Common myeloid progenitor, CD34-positive (primary cell): ENCODE data around the gene UMODL1.

Experiments
- CTCF ChIA-PET: fragments of 350-600 bp; sonication (Branson Sonifier 250); formaldehyde crosslinking; loops from one replicate; lab custom pipeline; 2021; ENCODE audit warnings: antibody characterized with exemption; lab: Charles Lee
- POLR2A ChIA-PET: fragments of 350-600 bp; sonication (Branson Sonifier 250); formaldehyde crosslinking; loops from one replicate; lab custom pipeline; 2021; ENCODE audit warnings: antibody characterized with exemption; lab: Charles Lee
- DNase-seq, 3 donors: peaks; one replicate each; pipeline versions ENCODE4 v3.0.0 to v3.0.0-alpha.2; 2013
- H3K27ac ChIP-seq, 2 experiments: 1 replicate in 1 of 2; 2 replicates in 1 of 2; pipeline ENCODE4 v1.7.0; 2013; ENCODE audit warnings: inconsistent platforms in 2 of 2, low read length in 2 of 2, mild to moderate bottlenecking in 2 of 2, low read depth in 1 of 2, moderate library complexity in 1 of 2; ENCODE audit not compliant: severe bottlenecking in 2 of 2, insufficient read depth in 1 of 2, poor library complexity in 1 of 2
- H3K27me3 ChIP-seq, 5 experiments: replicated peaks in 2 of 5; 1 replicate in 3 of 5; 2 replicates in 2 of 5; pipeline versions ENCODE4 v1.6.1 to v1.7.0; 2013; ENCODE audit warnings: low read length in 4 of 5, mild to moderate bottlenecking in 2 of 5, moderate library complexity in 2 of 5, inconsistent platforms in 1 of 5; ENCODE audit not compliant: insufficient read depth in 5 of 5, control insufficient read depth in 4 of 5
- H3K36me3 ChIP-seq, 4 experiments: 1 replicate in 2 of 4; 2 replicates in 2 of 4; pipeline versions ENCODE4 v1.6.1 to v1.7.0; 2013; ENCODE audit warnings: low read length in 3 of 4, control low read depth in 1 of 4, mild to moderate bottlenecking in 1 of 4; ENCODE audit not compliant: control insufficient read depth in 4 of 4, insufficient read depth in 4 of 4
- H3K4me1 ChIP-seq, 4 experiments: 1 replicate in 3 of 4; 2 replicates in 1 of 4; pipeline versions ENCODE4 v1.6.1 to v1.7.1; 2013; ENCODE audit warnings: low read length in 3 of 4, mild to moderate bottlenecking in 3 of 4, control low read depth in 1 of 4, inconsistent platforms in 1 of 4, moderate library complexity in 1 of 4; ENCODE audit not compliant: control insufficient read depth in 4 of 4, insufficient read depth in 4 of 4; ENCODE audit errors: control extremely low read depth in 1 of 4
- H3K4me3 ChIP-seq, 7 experiments: 1 replicate in 4 of 7; 2 replicates in 3 of 7; pipeline versions ENCODE4 v1.5.1 to v1.7.0; 2013; ENCODE audit warnings: mild to moderate bottlenecking in 7 of 7, low read length in 6 of 7, moderate library complexity in 6 of 7, inconsistent platforms in 2 of 7, low read depth in 2 of 7, control low read depth in 1 of 7; ENCODE audit not compliant: insufficient read depth in 4 of 7, control insufficient read depth in 1 of 7; ENCODE audit errors: extremely low read depth in 1 of 7
- H3K9me3 ChIP-seq, 5 experiments: 1 replicate in 4 of 5; 2 replicates in 1 of 5; pipeline versions ENCODE4 v1.6.1 to v1.7.1; 2013; ENCODE audit warnings: low read length in 4 of 5, mild to moderate bottlenecking in 2 of 5, inconsistent platforms in 1 of 5, low read depth in 1 of 5, moderate library complexity in 1 of 5; ENCODE audit not compliant: control insufficient read depth in 4 of 5, insufficient read depth in 2 of 5; ENCODE audit errors: control extremely low read depth in 1 of 5
- WGBS: methylation state at CpG from one replicate; pipeline ENCODE4 v1.1.5; 2013; ENCODE audit not compliant: insufficient coverage; 5-methylcytosine and 5-hydroxymethylcytosine counted together

The UMODL1 gene

DNA sequence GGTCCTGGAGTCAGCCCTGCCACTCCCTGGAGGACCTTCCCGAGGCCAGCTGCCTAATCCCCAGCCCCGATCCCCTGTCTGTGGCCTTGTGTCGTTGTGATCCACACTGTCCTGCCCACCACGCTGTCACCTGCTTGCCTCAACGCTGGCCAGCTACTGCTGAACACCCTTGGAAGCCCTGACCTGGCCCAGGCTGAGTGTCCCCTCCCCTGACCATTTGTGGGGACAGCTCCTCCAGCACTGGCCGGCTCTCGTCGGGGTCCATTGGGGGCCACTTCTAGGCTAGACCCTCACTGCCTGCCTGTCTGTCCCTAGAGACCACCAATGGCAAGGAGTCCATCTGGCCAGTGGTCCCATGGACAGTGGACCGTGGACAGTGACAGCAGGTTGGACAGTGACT is 12.0 kb upstream of the UMODL1 start:
- WGBS, result 100% methylated on average over 9 of the region's 9 CpGs
- no peak overlapping the region for H3K4me3 ChIP-seq
- no peaks in the 10 kb centered on the region for H3K36me3 ChIP-seq
- ChIA-PET POLR2A (interaction anchor here (1.0 kb wide), 1 partner anchor 12 kb away, joined by 3 read pairs; no protein-coding TSS in a partner anchor), CTCF (interaction anchor here (0.8 kb wide), 1 partner anchor 13 kb away, joined by 3 read pairs; no protein-coding TSS in a partner anchor)
- H3K9me3 ChIP-seq, result no peaks in the 10 kb centered on the region
- no peak for DNase-seq
- H3K4me1 ChIP-seq, result peaks cover 12 to 49% (median 48%) of the 10 kb centered on the region in 4 experiments
- H3K27me3 ChIP-seq, result no peaks in the 10 kb centered on the region
- H3K27ac ChIP-seq, result no peak overlapping the region

DNA sequence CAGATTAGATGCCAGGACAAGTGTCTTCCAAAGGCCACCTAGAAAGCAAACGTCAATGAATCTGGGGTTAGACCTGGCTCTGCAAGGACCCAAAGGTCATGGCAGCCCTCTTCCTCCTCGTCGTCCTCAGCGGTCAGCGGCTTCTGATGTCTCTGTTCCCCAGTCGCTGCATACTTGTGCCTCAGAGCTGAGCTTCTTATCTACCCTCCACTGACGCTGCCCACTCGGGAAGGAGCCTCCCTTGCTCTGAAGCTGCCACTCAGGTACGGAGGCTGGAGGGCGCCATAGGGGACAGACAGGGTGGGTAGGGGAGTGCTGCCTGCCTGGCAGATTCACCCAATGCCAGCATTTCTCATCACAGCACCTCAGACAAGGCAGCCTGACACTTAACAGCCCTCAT is 11.4 kb upstream of the UMODL1 start:
- POLR2A ChIA-PET, result interaction anchor here (1.0 kb wide), 1 partner anchor 12 kb away, joined by 3 read pairs; no protein-coding TSS in a partner anchor
- DNase-seq, result no peak
- Histone ChIP-seq H3K36me3 (no peaks in the 10 kb centered on the region), H3K4me1 (peaks cover 12 to 55% (median 54%) of the 10 kb centered on the region in 4 experiments), H3K27ac (no peak overlapping the region), H3K27me3 (no peaks in the 10 kb centered on the region), H3K4me3 (no peak overlapping the region), H3K9me3 (no peaks in the 10 kb centered on the region)
- WGBS, result 93% methylated on average over 8 of the region's 10 CpGs
- CTCF ChIA-PET, result interaction anchor here (0.8 to 1.0 kb wide), 3 partner anchors 14 to 24 kb away, joined by 3 read pairs; no protein-coding TSS in a partner anchor

DNA sequence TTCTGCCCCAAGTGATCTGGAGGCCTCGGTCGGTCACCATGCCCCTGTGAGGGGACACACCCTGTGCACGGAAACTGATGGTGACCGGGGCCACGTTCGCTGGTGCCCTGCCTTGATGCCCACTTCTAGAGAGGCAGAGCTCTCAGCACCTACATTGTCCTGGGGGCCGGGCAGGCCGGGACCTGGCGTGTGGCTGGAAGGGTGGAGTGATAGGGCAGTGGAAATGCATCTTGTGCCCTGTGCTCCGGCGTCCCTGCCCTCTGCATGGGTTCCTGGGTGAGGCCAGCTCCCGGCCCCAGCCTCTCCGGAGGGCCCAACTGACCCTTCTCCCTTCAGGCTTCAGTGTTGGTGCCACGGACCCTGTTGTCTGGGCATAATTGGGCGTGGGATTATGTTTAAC is 11.0 kb upstream of the UMODL1 start:
- H3K36me3 ChIP-seq, result no peaks in the 10 kb centered on the region
- CTCF ChIA-PET, result interaction anchor here (0.9 to 1.0 kb wide), 2 partner anchors 15 to 24 kb away, joined by 3 read pairs; no protein-coding TSS in a partner anchor
- H3K9me3 ChIP-seq, result no peaks in the 10 kb centered on the region
- POLR2A ChIA-PET, result interaction anchor here (1.0 to 3.9 kb wide), 2 partner anchors 13 to 32 kb away, joined by 3 to 27 read pairs; no protein-coding TSS in a partner anchor
- H3K27me3 ChIP-seq, result no peaks in the 10 kb centered on the region
- no peak overlapping the region for H3K27ac ChIP-seq
- H3K4me3 ChIP-seq, result no peak overlapping the region
- peaks cover 12 to 59% (median 58%) of the 10 kb centered on the region in 4 experiments for H3K4me1 ChIP-seq
- DNase-seq, result no peak
- 98% methylated on average over 10 of the region's 15 CpGs for WGBS

DNA sequence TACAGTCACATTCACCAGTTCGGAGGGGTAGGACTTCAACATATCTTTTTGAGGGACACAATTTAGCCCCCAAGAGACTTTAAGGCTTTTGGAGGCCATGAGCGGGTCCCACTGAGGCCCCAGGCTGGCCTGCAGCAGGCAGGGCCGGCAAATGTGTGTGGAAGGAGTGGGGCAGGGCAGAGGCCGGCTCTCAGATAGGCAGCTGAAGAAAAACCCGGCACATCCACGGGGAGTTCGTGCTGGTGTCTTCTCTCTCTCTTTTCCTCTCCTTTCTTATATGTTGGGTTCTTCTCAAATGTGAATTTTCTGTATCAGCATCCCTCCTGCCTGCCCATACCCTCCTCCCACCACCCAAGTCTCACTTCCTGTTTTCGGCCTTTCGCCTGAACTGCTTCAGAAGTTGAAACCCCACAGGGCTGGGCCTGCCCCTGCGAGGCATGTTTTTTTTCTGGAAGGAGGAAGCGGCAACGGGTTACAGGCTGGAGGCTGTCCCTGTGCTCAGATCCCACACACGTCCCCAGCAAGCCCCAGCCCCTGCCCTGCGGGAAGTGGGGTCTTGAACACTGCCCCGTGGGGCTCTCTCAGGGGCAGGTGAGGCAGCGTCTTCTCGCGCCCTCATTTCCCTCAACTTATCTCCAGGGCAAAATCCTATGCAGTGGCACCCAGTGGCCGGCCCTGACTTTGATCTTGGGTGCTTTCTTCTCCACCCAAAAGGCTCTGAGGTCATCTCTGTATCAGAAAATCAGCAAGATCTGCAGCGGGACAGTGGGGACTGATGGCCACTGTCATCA is 9.7 kb upstream of the UMODL1 start:
- DNase-seq, result peak; percentile 57 to 85 (median 82)
- peaks cover 12 to 63% (median 62%) of the 10 kb centered on the region in 4 experiments for H3K4me1 ChIP-seq
- peak overlapping the region in 3 of 7 experiments; percentile 14 to 47 (median 45) for H3K4me3 ChIP-seq
- H3K27ac ChIP-seq, result peak overlapping the region; percentile 73 to 87
- H3K27me3 ChIP-seq, result no peaks in the 10 kb centered on the region
- no peaks in the 10 kb centered on the region for H3K36me3 ChIP-seq
- POLR2A ChIA-PET, result interaction anchor here (3.0 to 3.9 kb wide), 3 partner anchors 33 to 56 kb away, joined by 22 to 27 read pairs (median 24); partner anchors contain the start of gene ZBTB21
- CTCF ChIA-PET, result interaction anchor here (2.0 kb wide), 1 partner anchor 56 kb away, joined by 6 read pairs; no protein-coding TSS in a partner anchor
- no peaks in the 10 kb centered on the region for H3K9me3 ChIP-seq
- WGBS, result 37% methylated on average over 11 of the region's 20 CpGs

DNA sequence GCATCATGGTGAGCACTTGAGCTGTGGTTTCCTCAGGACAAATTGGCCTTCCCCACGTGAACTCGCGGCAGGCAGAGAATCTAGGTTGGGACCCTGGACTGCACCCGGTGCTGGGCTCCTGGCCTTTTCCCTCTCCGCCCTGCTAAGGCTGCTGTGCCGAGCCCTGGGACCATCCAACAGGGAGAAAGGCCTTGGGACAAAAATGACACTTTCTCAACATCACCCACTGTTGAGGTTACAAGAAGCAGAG is 9.2 kb upstream of the UMODL1 start:
- Histone ChIP-seq H3K27ac (peak overlapping the region; percentile 73 to 87), H3K9me3 (no peaks in the 10 kb centered on the region), H3K36me3 (no peaks in the 10 kb centered on the region), H3K27me3 (no peaks in the 10 kb centered on the region), H3K4me1 (peaks cover 12 to 63% (median 62%) of the 10 kb centered on the region in 4 experiments), H3K4me3 (peak overlapping the region in 3 of 7 experiments; percentile 6 to 47 (median 45))
- CTCF ChIA-PET, result interaction anchor here (2.0 kb wide), 1 partner anchor 56 kb away, joined by 6 read pairs; no protein-coding TSS in a partner anchor
- POLR2A ChIA-PET, result interaction anchor here (3.0 to 3.9 kb wide), 3 partner anchors 33 to 56 kb away, joined by 22 to 27 read pairs (median 24); partner anchors contain the start of gene ZBTB21
- WGBS, result no CpG with 5 or more reads among the region's 6 CpGs
- DNase-seq, result no peak

DNA sequence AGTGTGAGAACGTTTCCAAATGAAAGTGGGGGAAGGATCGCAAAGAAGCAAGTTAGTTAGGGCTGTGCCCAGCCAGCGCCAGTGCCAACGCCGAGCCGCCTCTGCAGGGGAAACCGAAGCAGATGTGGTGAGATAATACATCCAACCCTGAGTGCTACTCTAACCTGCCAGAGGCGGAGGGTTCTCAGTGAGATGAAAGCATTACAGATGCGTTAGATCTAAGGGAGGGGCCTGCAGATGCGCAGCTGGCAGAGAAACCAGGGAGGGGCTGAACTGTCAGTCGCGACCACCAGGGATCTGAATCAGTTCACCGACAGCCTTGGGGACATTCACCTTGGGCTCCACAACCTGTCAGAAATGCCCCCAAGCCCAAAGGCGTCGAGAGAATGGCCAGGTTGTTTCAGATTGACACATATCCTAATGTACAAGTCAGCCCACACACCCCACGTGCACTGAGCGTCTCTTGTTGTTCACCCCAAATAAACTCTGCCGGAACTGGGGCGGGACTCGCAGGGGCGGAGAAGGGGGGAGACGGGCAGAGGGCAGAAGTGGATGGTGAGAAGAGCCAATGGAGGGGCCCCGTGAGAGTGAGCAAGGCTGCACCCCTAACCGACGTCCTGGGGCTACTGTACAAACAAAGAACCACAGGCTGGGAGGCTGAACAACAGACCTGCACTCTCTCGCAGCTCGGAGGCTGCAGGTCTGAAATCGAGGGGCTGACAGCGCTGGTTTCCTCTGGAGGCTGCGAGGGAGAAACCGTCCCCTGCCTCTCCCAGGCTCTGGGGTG is 8.7 kb upstream of the UMODL1 start:
- WGBS, result under 1% methylated on average over 28 of the region's 31 CpGs
- peak; percentile 93 to 99 (median 97) for DNase-seq
- CTCF ChIA-PET, result interaction anchor here (0.8 to 3.8 kb wide), 7 partner anchors 30 to 129 kb away, joined by 3 to 15 read pairs (median 5); no protein-coding TSS in a partner anchor
- Histone ChIP-seq H3K27me3 (no peaks in the 10 kb centered on the region), H3K27ac (peak overlapping the region; percentile 73 to 87), H3K4me1 (peaks cover 12 to 63% (median 62%) of the 10 kb centered on the region in 4 experiments), H3K4me3 (peak overlapping the region in 6 of 7 experiments; percentile 34 to 76 (median 51)), H3K9me3 (no peaks in the 10 kb centered on the region), H3K36me3 (no peaks in the 10 kb centered on the region)
- POLR2A ChIA-PET, result interaction anchor here (0.7 to 3.9 kb wide), 6 partner anchors 10 to 55 kb away, joined by 3 to 27 read pairs (median 13); partner anchors contain the start of gene ZBTB21
